Testis (tissue), 3 donors: ENCODE results near the gene CST9. TPM values are rescaled to one million over a fixed set of nuclear protein-coding genes. Genes with fewer than 3 reads are reported as not detected.
A peak's percentile ranks its signal among the peaks of the same experiment; 100 is the strongest.
"Not testable (repeated sequence)": the region's sequence is repeated elsewhere in the genome, so short reads cannot be mapped to it uniquely, and the experiment has no call there.

Experiments used
- DNase-seq: peaks from one replicate; pipeline ENCODE4 v3.0.0-alpha.2; 2019
- H3K27ac ChIP-seq, 2 donors: fragments of 200-600 bp; sonication (generic); one replicate each; pipeline ENCODE4 v1.5.1; 2019
- H3K27me3 ChIP-seq: fragments of 200-600 bp; sonication (generic); one replicate; pipeline ENCODE4 v1.5.1; 2019
- H3K36me3 ChIP-seq: fragments of 200-600 bp; sonication (generic); one replicate; pipeline ENCODE4 v1.5.1; 2017; ENCODE audit warnings: low read depth; ENCODE audit errors: missing control alignments
- H3K4me1 ChIP-seq: fragments of 200-600 bp; sonication (generic); one replicate; pipeline ENCODE4 v1.5.1; 2019
- H3K4me3 ChIP-seq, 2 donors: fragments of 200-600 bp; sonication (generic); one replicate each; pipeline ENCODE4 v1.5.1; 2017 to 2019
- H3K9me3 ChIP-seq: fragments of 200-600 bp; sonication (generic); one replicate; pipeline ENCODE4 v1.5.1; 2017
- POLR2A ChIP-seq: fragments of 450-650 bp; IDR thresholded peaks from one replicate; pipeline ENCODE4 v1.6.1; 2017; ENCODE audit warnings: antibody characterized with exemption, mild to moderate bottlenecking, moderate library complexity
- WGBS, 2 donors: methylation state at CpG; one replicate each; pipeline ENCODE4 v1.1.5; 2018; 5-methylcytosine and 5-hydroxymethylcytosine counted together
- intact Hi-C: fragments of 100-400 bp; cut with DNase I; formaldehyde crosslinking; loops from one replicate; pipeline ENCODE4 v1.15.1; 2023; ENCODE audit warnings: low total_unique reads
- polyA plus RNA-seq: library from polyadenylated mRNA; stranded (reverse); fragments of 350-450 nt; fragmentation: Illumina TruSeq; extraction: RNeasy Lipid Tissue Mini Kit (QIAGEN cat#74804); gene quantifications from one replicate; pipeline ENCODE4 v1.2.3, GENCODE V29; 2014; ENCODE audit warnings: low read depth, low replicate concordance; ENCODE audit not compliant: insufficient read depth
- total RNA-seq, 2 donors: library from RNA; depleted of rRNA; stranded (reverse); fragments of >200 nt; gene quantifications; one replicate each; pipeline ENCODE4 v1.2.3, GENCODE V29; 2016
- TF ChIP-seq, protein P1 (sequence below), 3 experiments: fragments of 450-650 bp in 2 of 3; fragments of 200-600 bp in 1 of 3; sonication (generic) in 1 of 3; IDR thresholded peaks; one replicate each; pipeline ENCODE4 v1.5.1; 2016 to 2019; ENCODE audit warnings: antibody characterized with exemption in 3 of 3, mild to moderate bottlenecking in 2 of 3, moderate library complexity in 1 of 3

The CST9 gene
- total and polyA plus RNA-seq, 3 donors from 2014 or later, result 0.19 TPM; not detected in 2

DNA sequence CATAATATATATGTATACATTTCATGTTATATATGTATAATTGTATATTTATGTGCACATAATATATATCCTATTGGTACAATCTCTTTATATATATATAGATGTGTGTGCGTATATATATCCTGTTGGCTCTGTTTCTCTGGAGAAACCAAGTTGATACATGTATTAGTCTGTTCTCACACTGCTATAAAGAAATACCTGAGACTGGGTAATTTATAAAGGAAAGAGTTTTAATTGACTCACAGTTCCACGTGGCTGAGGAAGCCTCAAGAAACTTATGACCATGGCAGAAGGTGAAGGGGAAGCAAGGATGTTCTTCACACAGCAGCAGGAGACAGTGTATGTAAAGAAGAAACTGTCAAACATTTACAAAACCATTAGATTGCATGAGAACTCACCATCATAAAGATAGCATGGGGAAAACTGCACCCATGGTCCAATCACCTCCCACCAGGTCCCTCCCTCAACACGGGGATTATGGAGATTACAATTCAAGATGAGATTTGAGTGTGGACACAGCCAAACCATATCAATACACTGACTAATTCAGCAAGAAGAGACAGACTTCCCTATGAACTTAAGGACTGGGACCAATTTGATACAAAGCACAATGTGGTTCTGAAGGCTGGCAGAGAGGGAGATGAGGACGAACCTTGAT is 18.1 kb upstream of the CST9 start:
- Histone ChIP-seq H3K27me3 (no peaks in the 10 kb centered on the region), H3K4me3 (no peak overlapping the region), H3K4me1 (peaks cover 22% of the 10 kb centered on the region), H3K36me3 (no peaks in the 10 kb centered on the region), H3K27ac (peak overlapping the region; percentile 63 to 81), H3K9me3 (no peaks in the 10 kb centered on the region)
- intact Hi-C loops, result loop anchor here (10.0 kb wide), 2 partner anchors 269 to 1431 kb away; partner anchors contain the start of genes ACSS1 and NXT1
- 68 to 73% methylated on average over 4 of the region's 4 CpGs for WGBS, 2 donors
- DNase-seq, result no peak
- TF ChIP-seq, protein P1, sequence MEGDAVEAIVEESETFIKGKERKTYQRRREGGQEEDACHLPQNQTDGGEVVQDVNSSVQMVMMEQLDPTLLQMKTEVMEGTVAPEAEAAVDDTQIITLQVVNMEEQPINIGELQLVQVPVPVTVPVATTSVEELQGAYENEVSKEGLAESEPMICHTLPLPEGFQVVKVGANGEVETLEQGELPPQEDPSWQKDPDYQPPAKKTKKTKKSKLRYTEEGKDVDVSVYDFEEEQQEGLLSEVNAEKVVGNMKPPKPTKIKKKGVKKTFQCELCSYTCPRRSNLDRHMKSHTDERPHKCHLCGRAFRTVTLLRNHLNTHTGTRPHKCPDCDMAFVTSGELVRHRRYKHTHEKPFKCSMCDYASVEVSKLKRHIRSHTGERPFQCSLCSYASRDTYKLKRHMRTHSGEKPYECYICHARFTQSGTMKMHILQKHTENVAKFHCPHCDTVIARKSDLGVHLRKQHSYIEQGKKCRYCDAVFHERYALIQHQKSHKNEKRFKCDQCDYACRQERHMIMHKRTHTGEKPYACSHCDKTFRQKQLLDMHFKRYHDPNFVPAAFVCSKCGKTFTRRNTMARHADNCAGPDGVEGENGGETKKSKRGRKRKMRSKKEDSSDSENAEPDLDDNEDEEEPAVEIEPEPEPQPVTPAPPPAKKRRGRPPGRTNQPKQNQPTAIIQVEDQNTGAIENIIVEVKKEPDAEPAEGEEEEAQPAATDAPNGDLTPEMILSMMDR (IDR thresholded peaks at IDR 0.05), result no peak
- TF ChIP-seq POLR2A, result no peak

DNA sequence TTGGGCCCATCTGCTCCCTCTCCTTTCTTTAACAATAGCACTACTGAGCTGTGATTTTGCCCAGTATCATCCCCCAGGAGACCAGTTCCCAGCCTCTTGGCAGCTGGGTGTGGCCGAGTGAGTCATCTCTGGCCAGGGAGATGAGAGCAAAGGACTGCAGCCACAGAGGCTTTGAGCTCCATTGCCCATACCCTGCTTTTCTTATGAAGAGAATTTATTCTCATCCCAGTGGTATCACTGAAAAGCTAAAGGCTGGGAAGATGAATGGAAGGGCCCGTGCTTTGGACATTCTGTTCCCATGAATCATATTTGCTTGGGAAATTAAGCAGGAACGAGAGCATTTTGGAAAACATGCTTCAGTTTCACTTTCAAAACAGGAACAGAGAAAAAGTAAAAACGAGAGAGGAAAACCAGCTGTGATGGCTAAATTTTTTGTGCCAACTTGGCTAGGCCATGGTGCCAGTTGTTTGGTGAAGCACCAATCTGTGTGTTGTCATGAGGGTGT is 17.2 kb upstream of the CST9 start:
- H3K4me3 ChIP-seq, result no peak overlapping the region
- peak overlapping the region; percentile 63 to 81 for H3K27ac ChIP-seq
- no peaks in the 10 kb centered on the region for H3K36me3 ChIP-seq
- DNase-seq, result peak; percentile 69
- TF ChIP-seq, protein P1 (IDR thresholded peaks at IDR 0.05), result no peak
- TF ChIP-seq POLR2A, result no peak
- H3K4me1 ChIP-seq, result peaks cover 22% of the 10 kb centered on the region
- WGBS, 2 donors, result 30 to 33% methylated on average over 4 of the region's 4 CpGs
- intact Hi-C loops, result loop anchor here (10.0 kb wide), 2 partner anchors 268 to 1432 kb away; partner anchors contain the start of genes ACSS1 and NXT1
- H3K9me3 ChIP-seq, result no peaks in the 10 kb centered on the region
- H3K27me3 ChIP-seq, result no peaks in the 10 kb centered on the region

DNA sequence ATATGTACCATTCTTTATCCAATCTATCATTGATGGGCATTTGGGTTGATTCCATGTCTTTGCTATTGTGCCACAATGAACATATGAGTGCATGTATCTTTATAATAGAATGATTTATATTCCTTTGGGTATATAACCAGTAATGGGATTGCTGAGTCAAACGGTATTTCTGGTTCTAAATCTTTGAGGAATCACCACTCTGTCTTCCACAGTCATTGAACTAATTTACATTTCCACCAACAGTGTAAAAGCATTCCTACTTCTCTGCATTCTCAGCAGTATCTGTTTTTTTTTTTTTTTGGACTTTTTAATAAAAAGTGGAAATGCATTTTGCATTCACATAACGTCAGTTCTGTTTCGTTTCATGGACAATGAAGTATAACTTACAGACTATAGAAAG is 16.7 kb upstream of the CST9 start:
- intact Hi-C loops, result loop anchor here (10.0 kb wide), 2 partner anchors 268 to 1432 kb away; partner anchors contain the start of genes ACSS1 and NXT1
- H3K4me3 ChIP-seq, H3K27me3 ChIP-seq, H3K9me3 ChIP-seq, DNase-seq, H3K36me3 ChIP-seq: not testable (repeated sequence)
- WGBS, 2 donors, result 53 to 59% methylated on average over 3 of the region's 3 CpGs
- Histone ChIP-seq H3K4me1 (peaks cover 22% of the 10 kb centered on the region), H3K27ac (peak overlapping the region; percentile 63 to 81)

DNA sequence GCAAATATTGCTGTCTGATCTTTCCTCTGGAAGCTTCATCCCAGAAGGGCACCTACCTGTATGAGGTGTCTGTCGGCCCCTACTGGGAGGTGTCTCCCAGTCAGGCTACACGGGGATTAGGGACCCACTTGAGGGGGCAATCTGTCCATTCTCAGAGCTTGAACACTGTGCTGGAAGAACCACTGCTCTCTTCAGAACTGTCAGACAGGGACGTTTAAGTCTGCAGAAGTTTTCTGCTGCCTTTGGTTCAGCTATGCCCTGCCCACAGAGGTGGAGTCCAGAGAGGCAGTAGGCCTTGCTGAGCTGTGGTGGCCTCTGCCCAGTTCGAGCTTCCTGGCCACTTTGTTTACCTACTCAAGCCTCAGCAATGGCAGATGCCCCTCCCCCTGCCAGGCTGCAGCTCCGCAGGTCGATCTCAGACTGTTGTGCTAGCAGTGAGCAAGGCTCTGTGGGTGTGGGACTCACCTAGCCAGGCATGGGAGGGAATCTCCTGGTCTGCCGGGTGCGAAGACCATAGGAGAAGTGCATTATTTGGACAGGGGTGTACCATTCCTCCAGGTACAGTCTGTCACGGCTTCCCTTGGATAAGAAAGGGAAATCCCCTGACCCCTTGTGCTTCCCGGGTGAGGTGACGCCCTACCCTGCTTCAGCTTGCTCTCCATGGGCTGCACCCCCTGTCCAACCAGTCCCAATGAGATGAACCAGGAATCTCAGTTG is 15.1 kb upstream of the CST9 start:
- intact Hi-C loops, result loop anchor here (10.0 kb wide), 2 partner anchors 266 to 1434 kb away; partner anchors contain the start of genes ACSS1 and NXT1
- H3K9me3 ChIP-seq, H3K27me3 ChIP-seq, H3K4me3 ChIP-seq, DNase-seq, H3K36me3 ChIP-seq, H3K27ac ChIP-seq: not testable (repeated sequence)
- H3K4me1 ChIP-seq, result peaks cover 20% of the 10 kb centered on the region
- 79% methylated on average over 11 of the region's 11 CpGs; no CpG with 5 or more reads in 1 of the 2 donors for WGBS, 2 donors

DNA sequence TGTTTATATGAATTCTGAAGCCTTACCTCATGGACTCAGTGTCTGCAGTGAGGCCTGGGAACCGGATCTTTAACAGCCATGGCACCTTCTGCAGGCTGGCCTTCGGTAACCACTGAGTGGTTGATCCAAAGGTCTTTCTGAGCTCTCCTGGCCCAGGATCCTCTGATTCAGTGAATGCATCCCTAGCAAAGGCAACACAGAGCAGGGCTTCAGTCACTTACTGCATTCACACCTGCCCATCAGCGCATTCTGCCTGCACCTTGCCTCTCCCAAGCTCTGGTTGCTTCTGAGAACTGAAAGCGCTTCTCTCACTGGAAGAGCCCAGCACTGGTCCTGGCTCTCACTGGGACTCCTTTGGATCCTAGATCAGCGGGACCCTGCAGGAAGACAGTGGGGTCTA is 8.4 kb upstream of the CST9 start:
- H3K4me1 ChIP-seq, result peaks cover 3% of the 10 kb centered on the region
- no peaks in the 10 kb centered on the region for H3K9me3 ChIP-seq
- H3K4me3 ChIP-seq, result no peak overlapping the region
- H3K27me3 ChIP-seq, result no peaks in the 10 kb centered on the region
- WGBS, 2 donors, result 87 to 97% methylated on average over 3 to 5 of the region's 5 CpGs
- intact Hi-C loops, result no loop called here
- no peaks in the 10 kb centered on the region for H3K36me3 ChIP-seq
- no peak overlapping the region for H3K27ac ChIP-seq
- DNase-seq, result no peak
- no peak for TF ChIP-seq POLR2A
- TF ChIP-seq, protein P1 (IDR thresholded peaks at IDR 0.05), result no peak
